HL-60 (cell line): ENCODE data around the gene CRY2.

ENCODE experiments used
- DNase-seq, 2 experiments: peaks; one replicate each; pipeline ENCODE4 v3.0.0-alpha.2; 2010 to 2020; ENCODE audit warnings: low read depth in 1 of 2, low spot score in 1 of 2
- H3K27ac ChIP-seq: fragments of 250-450 bp; sonication (Bioruptor Pico); replicated peaks from 2 replicates; pipeline ENCODE4 v1.5.1; 2020; ENCODE audit warnings: mild to moderate bottlenecking, moderate library complexity
- H3K27me3 ChIP-seq: fragments of 250-450 bp; sonication (Bioruptor Pico); 2 replicates; pipeline ENCODE4 v1.5.1; 2021; ENCODE audit warnings: mild to moderate bottlenecking, moderate library complexity; ENCODE audit not compliant: insufficient read depth, poor library complexity, severe bottlenecking
- H3K4me3 ChIP-seq: replicated peaks from 2 replicates; pipeline ENCODE4 v1.5.1; 2011; ENCODE audit warnings: mild to moderate bottlenecking, control low read depth, low read length; ENCODE audit not compliant: insufficient read depth
- GABPA ChIP-seq: IDR thresholded peaks from 2 replicates; pipeline ENCODE4 v1.6.1; 2012; ENCODE audit warnings: low read depth
- POLR2AphosphoS5 ChIP-seq: IDR thresholded peaks from 2 replicates; pipeline ENCODE4 v1.6.1; 2012; ENCODE audit warnings: low read depth
- SPI1 ChIP-seq: IDR thresholded peaks from 2 replicates; pipeline ENCODE4 v1.6.1; 2012; ENCODE audit warnings: low read depth, mild to moderate bottlenecking, borderline replicate concordance
- TF ChIP-seq, protein P1 (sequence below): IDR thresholded peaks from 2 replicates; pipeline ENCODE4 v1.6.1; 2012; ENCODE audit warnings: low read depth; ENCODE audit not compliant: insufficient replicate concordance
- TF ChIP-seq, protein P2 (sequence below): IDR thresholded peaks from one replicate; pipeline ENCODE4 v1.5.1; 2011; ENCODE audit warnings: low read length, control low read depth, inconsistent platforms; ENCODE audit not compliant: insufficient read depth

The CRY2 gene

DNA sequence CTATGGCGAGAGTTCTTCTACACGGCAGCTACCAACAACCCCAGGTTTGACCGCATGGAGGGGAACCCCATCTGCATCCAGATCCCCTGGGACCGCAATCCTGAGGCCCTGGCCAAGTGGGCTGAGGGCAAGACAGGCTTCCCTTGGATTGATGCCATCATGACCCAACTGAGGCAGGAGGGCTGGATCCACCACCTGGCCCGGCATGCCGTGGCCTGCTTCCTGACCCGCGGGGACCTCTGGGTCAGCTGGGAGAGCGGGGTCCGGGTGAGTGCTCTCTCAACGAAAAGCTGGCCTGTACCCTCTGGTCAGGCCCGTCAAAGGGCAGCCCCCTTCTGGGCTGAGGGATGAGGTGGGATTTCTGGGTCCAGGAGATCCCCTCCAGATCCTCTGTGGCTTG is 22.3 kb downstream of the CRY2 start:
- Histone ChIP-seq H3K4me3 (no peak overlapping the region), H3K27ac (no peak overlapping the region), H3K27me3 (no peaks in the 10 kb centered on the region)
- DNase-seq = no peak
- TF ChIP-seq, protein P1, sequence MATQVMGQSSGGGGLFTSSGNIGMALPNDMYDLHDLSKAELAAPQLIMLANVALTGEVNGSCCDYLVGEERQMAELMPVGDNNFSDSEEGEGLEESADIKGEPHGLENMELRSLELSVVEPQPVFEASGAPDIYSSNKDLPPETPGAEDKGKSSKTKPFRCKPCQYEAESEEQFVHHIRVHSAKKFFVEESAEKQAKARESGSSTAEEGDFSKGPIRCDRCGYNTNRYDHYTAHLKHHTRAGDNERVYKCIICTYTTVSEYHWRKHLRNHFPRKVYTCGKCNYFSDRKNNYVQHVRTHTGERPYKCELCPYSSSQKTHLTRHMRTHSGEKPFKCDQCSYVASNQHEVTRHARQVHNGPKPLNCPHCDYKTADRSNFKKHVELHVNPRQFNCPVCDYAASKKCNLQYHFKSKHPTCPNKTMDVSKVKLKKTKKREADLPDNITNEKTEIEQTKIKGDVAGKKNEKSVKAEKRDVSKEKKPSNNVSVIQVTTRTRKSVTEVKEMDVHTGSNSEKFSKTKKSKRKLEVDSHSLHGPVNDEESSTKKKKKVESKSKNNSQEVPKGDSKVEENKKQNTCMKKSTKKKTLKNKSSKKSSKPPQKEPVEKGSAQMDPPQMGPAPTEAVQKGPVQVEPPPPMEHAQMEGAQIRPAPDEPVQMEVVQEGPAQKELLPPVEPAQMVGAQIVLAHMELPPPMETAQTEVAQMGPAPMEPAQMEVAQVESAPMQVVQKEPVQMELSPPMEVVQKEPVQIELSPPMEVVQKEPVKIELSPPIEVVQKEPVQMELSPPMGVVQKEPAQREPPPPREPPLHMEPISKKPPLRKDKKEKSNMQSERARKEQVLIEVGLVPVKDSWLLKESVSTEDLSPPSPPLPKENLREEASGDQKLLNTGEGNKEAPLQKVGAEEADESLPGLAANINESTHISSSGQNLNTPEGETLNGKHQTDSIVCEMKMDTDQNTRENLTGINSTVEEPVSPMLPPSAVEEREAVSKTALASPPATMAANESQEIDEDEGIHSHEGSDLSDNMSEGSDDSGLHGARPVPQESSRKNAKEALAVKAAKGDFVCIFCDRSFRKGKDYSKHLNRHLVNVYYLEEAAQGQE = no peak
- TF ChIP-seq GABPA = no peak
- no peak for TF ChIP-seq POLR2AphosphoS5
- TF ChIP-seq, protein P2, sequence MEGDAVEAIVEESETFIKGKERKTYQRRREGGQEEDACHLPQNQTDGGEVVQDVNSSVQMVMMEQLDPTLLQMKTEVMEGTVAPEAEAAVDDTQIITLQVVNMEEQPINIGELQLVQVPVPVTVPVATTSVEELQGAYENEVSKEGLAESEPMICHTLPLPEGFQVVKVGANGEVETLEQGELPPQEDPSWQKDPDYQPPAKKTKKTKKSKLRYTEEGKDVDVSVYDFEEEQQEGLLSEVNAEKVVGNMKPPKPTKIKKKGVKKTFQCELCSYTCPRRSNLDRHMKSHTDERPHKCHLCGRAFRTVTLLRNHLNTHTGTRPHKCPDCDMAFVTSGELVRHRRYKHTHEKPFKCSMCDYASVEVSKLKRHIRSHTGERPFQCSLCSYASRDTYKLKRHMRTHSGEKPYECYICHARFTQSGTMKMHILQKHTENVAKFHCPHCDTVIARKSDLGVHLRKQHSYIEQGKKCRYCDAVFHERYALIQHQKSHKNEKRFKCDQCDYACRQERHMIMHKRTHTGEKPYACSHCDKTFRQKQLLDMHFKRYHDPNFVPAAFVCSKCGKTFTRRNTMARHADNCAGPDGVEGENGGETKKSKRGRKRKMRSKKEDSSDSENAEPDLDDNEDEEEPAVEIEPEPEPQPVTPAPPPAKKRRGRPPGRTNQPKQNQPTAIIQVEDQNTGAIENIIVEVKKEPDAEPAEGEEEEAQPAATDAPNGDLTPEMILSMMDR = no peak
- no peak for TF ChIP-seq SPI1

DNA sequence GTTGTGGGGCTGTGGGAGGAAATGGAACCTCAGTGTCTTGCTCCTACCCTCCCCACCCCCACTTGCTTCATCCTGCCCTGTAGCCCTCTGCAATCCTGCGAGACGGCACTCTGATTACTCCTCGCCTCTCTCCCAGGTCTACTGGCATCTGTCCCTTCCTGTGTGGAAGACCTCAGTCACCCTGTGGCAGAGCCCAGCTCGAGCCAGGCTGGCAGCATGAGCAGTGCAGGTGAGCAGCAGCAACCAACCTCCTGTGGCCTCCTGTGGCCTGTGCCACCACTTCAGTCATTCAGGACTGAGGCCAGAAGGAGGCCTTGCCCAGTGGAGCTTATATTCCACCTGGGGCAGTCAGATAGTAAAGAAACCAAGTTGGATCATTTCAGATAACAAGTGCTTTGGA is 23.4 kb downstream of the CRY2 start:
- Histone ChIP-seq H3K27ac (no peak overlapping the region), H3K27me3 (no peaks in the 10 kb centered on the region), H3K4me3 (no peak overlapping the region)
- DNase-seq = no peak
- TF ChIP-seq, protein P1 = no peak
- TF ChIP-seq SPI1 = no peak
- TF ChIP-seq, protein P2 = no peak
- no peak for TF ChIP-seq POLR2AphosphoS5

DNA sequence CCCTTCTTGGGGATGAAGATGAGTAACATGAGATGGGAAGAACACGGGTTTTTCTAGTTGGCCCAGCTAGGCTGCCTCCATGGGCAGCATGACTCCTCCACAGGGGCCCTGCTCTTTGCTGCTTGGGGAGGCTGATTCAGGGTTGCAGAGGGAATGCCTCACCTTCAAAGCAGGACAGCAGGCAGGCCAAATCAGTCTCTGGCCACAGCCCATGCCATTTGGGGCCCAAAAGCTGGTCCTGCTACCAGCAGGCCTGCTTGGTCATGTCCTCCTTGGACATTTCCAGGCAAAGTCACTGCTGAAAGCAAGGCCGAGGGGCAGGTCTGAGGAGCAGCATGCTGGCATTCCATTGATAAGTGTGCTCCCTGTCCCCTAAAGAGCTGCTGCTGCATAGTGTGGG is 24.4 kb downstream of the CRY2 start:
- H3K27ac ChIP-seq = no peak overlapping the region
- TF ChIP-seq SPI1 (no peak), GABPA (no peak), POLR2AphosphoS5 (no peak)
- TF ChIP-seq, protein P2 = no peak
- TF ChIP-seq, protein P1 = no peak
- no peak for DNase-seq

More for the DNA sequence above, 24.4 kb downstream of the CRY2 start:
- no peak overlapping the region for H3K4me3 ChIP-seq
- no peaks in the 10 kb centered on the region for H3K27me3 ChIP-seq
